ENCODE data around the gene AP1S1.
"Not testable (repeated sequence)": the region's sequence is repeated elsewhere in the genome, so short reads cannot be mapped to it uniquely, and the experiment has no call there.

Gene AP1S1

GRCh38 chr7:101124376-101125056 is 29.8 kb upstream of the AP1S1 start:
- DNase-seq (ENCODE audit: low read depth in 2 of 3, low spot score in 2 of 3), result no peak

GRCh38 chr7:101125989-101126650 is 28.2 kb upstream of the AP1S1 start:
- no peak for DNase-seq (ENCODE audit: low read depth in 2 of 3, low spot score in 2 of 3)

GRCh38 chr7:101126651-101127459 is 27.4 kb upstream of the AP1S1 start, which contains the start of gene SERPINE1:
TSS of gene SERPINE1 (plus strand) at chr7:101127104. CDS start at chr7:101128394, 1,290 bp downstream.
- DNase-seq (ENCODE audit: low read depth in 2 of 3, low spot score in 2 of 3), result peak in 1 of 3 experiments; percentile 38

GRCh38 chr7:101127460-101128039 is 26.7 kb upstream of the AP1S1 start:
- DNase-seq (ENCODE audit: low read depth in 2 of 3, low spot score in 2 of 3), result no peak

GRCh38 chr7:101128040-101128834 is 26.0 kb upstream of the AP1S1 start:
- no peak for DNase-seq (ENCODE audit: low read depth in 2 of 3, low spot score in 2 of 3)

- DNase-seq (ENCODE audit: low read depth in 2 of 3, low spot score in 2 of 3), result no peak
Measured at GRCh38 chr7:101129603-101130117, 24.6 kb upstream of the AP1S1 start.

- DNase-seq (ENCODE audit: low read depth in 2 of 3, low spot score in 2 of 3), result not testable (repeated sequence)
Measured at GRCh38 chr7:101132626-101133600, 21.4 kb upstream of the AP1S1 start.

- DNase-seq (ENCODE audit: low read depth in 2 of 3, low spot score in 2 of 3), result no peak
Measured at GRCh38 chr7:101133621-101134398, 20.5 kb upstream of the AP1S1 start.

- DNase-seq (ENCODE audit: low read depth in 2 of 3, low spot score in 2 of 3), result no peak
Measured at GRCh38 chr7:101134399-101134980, 19.8 kb upstream of the AP1S1 start.

GRCh38 chr7:101137651-101138212 is 16.5 kb upstream of the AP1S1 start:
- no peak for DNase-seq (ENCODE audit: low read depth in 2 of 3, low spot score in 2 of 3)

GRCh38 chr7:101138213-101138870 is 15.9 kb upstream of the AP1S1 start:
- DNase-seq (ENCODE audit: low read depth in 2 of 3, low spot score in 2 of 3), result peak; percentile 50 to 67 (median 64)

- no peak for DNase-seq (ENCODE audit: low read depth in 2 of 3, low spot score in 2 of 3)
Measured at GRCh38 chr7:101140339-101140699, 14.0 kb upstream of the AP1S1 start.

- DNase-seq (ENCODE audit: low read depth in 2 of 3, low spot score in 2 of 3), result no peak
Measured at GRCh38 chr7:101140746-101141382, 13.4 kb upstream of the AP1S1 start.

GRCh38 chr7:101151908-101152651 is 2.2 kb upstream of the AP1S1 start:
- no peak for DNase-seq (ENCODE audit: low read depth in 2 of 3, low spot score in 2 of 3)

- no peak for DNase-seq (ENCODE audit: low read depth in 2 of 3, low spot score in 2 of 3)
Measured at GRCh38 chr7:101154693-101155102, 422 bp downstream of the AP1S1 start.

- no peak for DNase-seq (ENCODE audit: low read depth in 2 of 3, low spot score in 2 of 3)
Measured at GRCh38 chr7:101155303-101155702, 1.0 kb downstream of the AP1S1 start.
